ENCODE results near the gene ZNF329. TPM values are rescaled to one million over a fixed set of nuclear protein-coding genes. Genes with fewer than 3 reads are reported as not detected.
"Not testable (repeated sequence)": the region's sequence is repeated elsewhere in the genome, so short reads cannot be mapped to it uniquely, and the experiment has no call there.

ZNF329 gene
- total RNA-seq, 6 experiments from 2014 or later, result 2.0 to 7.2 (median 2.9) TPM

DNA sequence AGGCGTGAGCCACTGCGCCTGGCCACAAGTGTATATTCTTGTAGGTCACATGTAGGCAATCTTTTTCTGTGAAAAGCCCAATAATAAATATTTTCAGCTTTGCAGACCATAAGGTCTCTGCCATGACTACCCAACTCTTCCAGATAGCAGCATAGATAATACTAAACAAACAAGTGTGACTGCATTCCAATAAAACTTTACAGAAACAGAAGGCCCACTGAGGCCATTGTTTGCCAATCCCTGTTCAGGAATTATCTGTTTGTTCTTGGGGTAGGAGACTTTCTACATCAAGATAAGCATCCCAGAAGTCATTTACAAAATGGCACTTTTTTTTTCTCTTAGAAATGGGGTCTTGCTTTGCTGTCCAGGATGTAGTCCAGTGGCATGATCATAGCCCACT, 2.8 kb upstream of the ZNF329 start:
- no peaks in the 10 kb centered on the region for H3K36me3 ChIP-seq
- H3K27me3 ChIP-seq, result no peaks in the 10 kb centered on the region
- H3K27ac ChIP-seq, result no peak overlapping the region
- no peak overlapping the region for H3K4me3 ChIP-seq
- ATAC-seq (no peak), DNase-seq (no peak)
- H3K9me3 ChIP-seq, result no peaks in the 10 kb centered on the region
- peaks cover 0 to 19% (median 2%) of the 10 kb centered on the region in 4 donors for H3K4me1 ChIP-seq
- WGBS (ENCODE audit: insufficient coverage, low coverage, low lambda C conversion rate, missing lambda C conversion rate), result 82% methylated on average over 2 of the region's 2 CpGs
- TF ChIP-seq, protein P1, sequence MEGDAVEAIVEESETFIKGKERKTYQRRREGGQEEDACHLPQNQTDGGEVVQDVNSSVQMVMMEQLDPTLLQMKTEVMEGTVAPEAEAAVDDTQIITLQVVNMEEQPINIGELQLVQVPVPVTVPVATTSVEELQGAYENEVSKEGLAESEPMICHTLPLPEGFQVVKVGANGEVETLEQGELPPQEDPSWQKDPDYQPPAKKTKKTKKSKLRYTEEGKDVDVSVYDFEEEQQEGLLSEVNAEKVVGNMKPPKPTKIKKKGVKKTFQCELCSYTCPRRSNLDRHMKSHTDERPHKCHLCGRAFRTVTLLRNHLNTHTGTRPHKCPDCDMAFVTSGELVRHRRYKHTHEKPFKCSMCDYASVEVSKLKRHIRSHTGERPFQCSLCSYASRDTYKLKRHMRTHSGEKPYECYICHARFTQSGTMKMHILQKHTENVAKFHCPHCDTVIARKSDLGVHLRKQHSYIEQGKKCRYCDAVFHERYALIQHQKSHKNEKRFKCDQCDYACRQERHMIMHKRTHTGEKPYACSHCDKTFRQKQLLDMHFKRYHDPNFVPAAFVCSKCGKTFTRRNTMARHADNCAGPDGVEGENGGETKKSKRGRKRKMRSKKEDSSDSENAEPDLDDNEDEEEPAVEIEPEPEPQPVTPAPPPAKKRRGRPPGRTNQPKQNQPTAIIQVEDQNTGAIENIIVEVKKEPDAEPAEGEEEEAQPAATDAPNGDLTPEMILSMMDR (IDR thresholded peaks at IDR 0.05), result no peak
- TF ChIP-seq POLR2A (IDR thresholded peaks at IDR 0.05), result no peak
- intact Hi-C loops (cut with DNase I), result loop anchor here in 1 of 2 donors (10.0 kb wide), 1 partner anchor 419 kb away; no protein-coding TSS in a partner anchor

DNA sequence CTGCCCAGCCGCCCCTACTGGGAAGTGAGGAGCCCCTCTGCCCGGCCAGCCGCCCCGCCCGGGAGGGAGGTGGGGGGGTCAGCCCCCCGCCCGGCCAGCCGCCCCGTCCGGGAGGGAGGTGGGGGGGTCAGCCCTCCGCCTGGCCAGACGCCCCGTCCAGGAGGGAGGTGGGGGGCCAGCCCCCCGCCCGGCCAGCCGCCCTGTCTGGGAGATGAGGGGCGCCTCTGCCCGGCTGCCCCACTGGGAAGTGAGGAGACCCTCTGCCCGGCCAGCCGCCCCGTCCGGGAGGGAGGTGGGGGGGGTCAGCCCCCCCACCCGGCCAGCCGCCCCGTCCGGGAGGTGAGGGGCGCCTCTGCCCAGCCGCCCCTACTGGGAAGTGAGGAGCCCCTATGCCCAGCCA, 3.1 kb downstream of the ZNF329 start:
- H3K27ac ChIP-seq; H3K36me3 ChIP-seq; DNase-seq; ATAC-seq; H3K4me3 ChIP-seq; intact Hi-C loops (cut with DNase I); H3K27me3 ChIP-seq: not testable (repeated sequence)
- WGBS (ENCODE audit: insufficient coverage, low coverage, low lambda C conversion rate, missing lambda C conversion rate), result no CpG with 5 or more reads among the region's 28 CpGs
- Histone ChIP-seq H3K9me3 (peaks cover 0 to 21% (median 5%) of the 10 kb centered on the region in 4 donors), H3K4me1 (peaks cover 0 to 11% (median 0%) of the 10 kb centered on the region in 4 donors)

DNA sequence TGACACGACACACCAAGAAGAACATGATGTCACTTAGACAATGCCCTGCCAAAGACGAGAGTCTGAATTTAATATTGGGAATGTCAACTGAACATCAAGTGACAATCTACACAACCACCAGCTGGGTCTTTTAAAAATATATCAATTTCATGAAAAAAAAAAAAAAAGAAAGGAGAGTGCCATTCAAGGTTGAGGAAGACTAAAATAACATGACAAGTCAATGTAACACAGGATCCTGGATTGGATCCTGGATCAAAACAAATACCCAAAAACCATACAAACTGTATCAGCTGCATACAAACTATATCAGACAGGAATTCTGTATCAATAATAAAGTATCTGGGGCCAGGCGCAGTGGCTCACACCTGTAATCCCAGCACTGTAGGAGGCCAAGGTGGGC, 4.7 kb downstream of the ZNF329 start:
- peaks cover 0 to 28% (median 5%) of the 10 kb centered on the region in 4 donors for H3K9me3 ChIP-seq

DNA sequence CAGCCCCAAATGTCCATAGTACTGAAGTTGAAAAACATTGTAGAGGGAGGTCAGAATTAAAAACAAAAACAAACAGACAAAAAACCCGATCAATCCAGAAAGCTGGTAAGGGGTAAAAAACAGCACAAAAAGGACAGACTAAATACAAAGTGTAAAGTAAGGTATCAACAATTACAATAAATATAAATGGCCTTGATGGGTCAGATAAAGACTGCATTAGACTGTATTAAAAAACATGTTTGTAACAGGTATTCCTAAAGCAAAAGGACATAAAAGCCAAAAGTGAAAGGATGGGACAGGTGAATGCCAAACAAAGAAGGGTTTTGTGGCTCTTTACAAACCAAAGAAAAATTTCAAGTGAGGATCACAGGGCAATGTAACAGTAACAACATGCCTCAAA, 16.3 kb downstream of the ZNF329 start:
- H3K36me3 ChIP-seq, result peaks cover 0 to 48% (median 6%) of the 10 kb centered on the region in 4 donors
- no peaks in the 10 kb centered on the region for H3K27me3 ChIP-seq
- TF ChIP-seq, protein P1 (IDR thresholded peaks at IDR 0.05), result no peak
- no peak for TF ChIP-seq POLR2A (IDR thresholded peaks at IDR 0.05)
- no peak for DNase-seq
- H3K4me1 ChIP-seq, result no peaks in the 10 kb centered on the region
- 91% methylated on average over 1 of the region's 1 CpG for WGBS (ENCODE audit: insufficient coverage, low coverage, low lambda C conversion rate, missing lambda C conversion rate)
- no peak overlapping the region for H3K4me3 ChIP-seq
- ATAC-seq, result no peak
- no peak overlapping the region for H3K27ac ChIP-seq
- intact Hi-C loops (cut with DNase I), result no loop called here
- peaks cover 0 to 78% (median 37%) of the 10 kb centered on the region in 4 donors for H3K9me3 ChIP-seq

More for the DNA sequence above, 4.7 kb downstream of the ZNF329 start:
- intact Hi-C loops (cut with DNase I), result no loop called here
- 94% methylated on average over 2 of the region's 3 CpGs for WGBS (ENCODE audit: insufficient coverage, low coverage, low lambda C conversion rate, missing lambda C conversion rate)
- no peak for ATAC-seq
- H3K27ac ChIP-seq, result no peak overlapping the region
- no peak for DNase-seq
- no peaks in the 10 kb centered on the region for H3K27me3 ChIP-seq
- peaks cover 0 to 13% (median 5%) of the 10 kb centered on the region in 4 donors for H3K36me3 ChIP-seq
- H3K4me1 ChIP-seq, result peaks cover 0 to 7% (median 0%) of the 10 kb centered on the region in 4 donors
- no peak overlapping the region for H3K4me3 ChIP-seq
- TF ChIP-seq, protein P1 (IDR thresholded peaks at IDR 0.05), result no peak
- no peak for TF ChIP-seq POLR2A (IDR thresholded peaks at IDR 0.05)

DNA sequence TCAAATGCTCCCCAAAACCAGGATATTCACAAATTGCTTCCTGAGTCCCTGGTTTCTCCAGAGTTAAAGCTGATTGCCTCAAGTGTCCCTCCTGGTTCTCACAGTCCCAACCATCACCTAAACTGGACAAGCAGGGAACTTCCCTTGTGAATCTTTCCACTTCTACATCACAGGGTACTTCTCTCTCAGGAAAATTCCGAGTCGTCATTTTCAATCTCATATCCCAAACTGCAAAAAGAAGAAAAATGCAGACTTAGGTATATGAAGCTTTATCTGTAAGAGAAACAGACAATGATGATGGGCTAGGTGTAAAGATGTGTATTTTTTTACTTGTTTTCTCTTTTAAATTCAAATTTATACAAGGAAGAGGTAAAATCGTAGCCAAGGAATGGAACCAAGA, 21.3 kb downstream of the ZNF329 start:
- Histone ChIP-seq H3K27me3 (no peaks in the 10 kb centered on the region), H3K36me3 (peaks cover 5 to 34% (median 9%) of the 10 kb centered on the region in 4 donors), H3K27ac (no peak overlapping the region), H3K4me3 (no peak overlapping the region), H3K4me1 (no peaks in the 10 kb centered on the region), H3K9me3 (peaks cover 0 to 91% (median 55%) of the 10 kb centered on the region in 4 donors)
- 92% methylated on average over 3 of the region's 3 CpGs for WGBS (ENCODE audit: insufficient coverage, low coverage, low lambda C conversion rate, missing lambda C conversion rate)
- intact Hi-C loops (cut with DNase I), result no loop called here
- DNase-seq (no peak), ATAC-seq (no peak)
- TF ChIP-seq, protein P1 (IDR thresholded peaks at IDR 0.05), result no peak
- no peak for TF ChIP-seq POLR2A (IDR thresholded peaks at IDR 0.05)

All from right lobe of liver (tissue), 6 donors.